ENCODE data around the gene DGKD.

- TF ChIP-seq CTCF (IDR thresholded peaks at IDR 0.05) (no peak), POLR2A (IDR thresholded peaks at IDR 0.05) (no peak)
Observed at GRCh38 chr2:233336541-233336940, 17.8 kb upstream of the DGKD start.

All from prostate gland (tissue), 2 donors.